ENCODE measurements around the gene LKAAEAR1. TPM values are rescaled to one million over a fixed set of nuclear protein-coding genes. Genes with fewer than 3 reads are reported as not detected.

The LKAAEAR1 gene
- total RNA-seq, 1 experiment from 2014 or later = 1.7 TPM

DNA sequence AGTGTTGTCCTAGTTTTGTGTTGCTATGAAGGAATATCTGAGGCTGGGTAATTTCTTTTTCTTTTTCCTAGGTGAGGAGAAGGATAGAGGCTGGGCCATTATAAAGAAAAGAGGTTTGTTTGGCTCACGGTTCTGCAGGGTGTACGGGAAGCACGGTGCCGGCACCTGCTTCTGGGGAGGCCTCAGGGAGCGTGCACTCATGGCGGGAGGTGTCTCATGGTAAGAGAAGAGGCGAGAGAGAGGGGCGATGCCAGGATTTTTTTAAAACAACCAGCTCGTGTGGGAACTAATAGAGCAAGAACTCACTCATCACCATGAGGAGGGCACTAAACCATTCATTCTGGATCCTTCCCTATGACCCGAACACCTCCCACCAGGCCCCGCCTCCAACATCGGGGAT lies 37.4 kb upstream of the LKAAEAR1 start:
- H3K27ac Mint-ChIP-seq = no peak overlapping the region
- POLR2A ChIA-PET = no interaction called here
- H3K4me1 Mint-ChIP-seq = peaks cover 5% of the 10 kb centered on the region
- ATAC-seq = no peak
- peaks cover 15% of the 10 kb centered on the region for H3K27me3 Mint-ChIP-seq (ENCODE audit: low read depth)
- H3K36me3 Mint-ChIP-seq = no peaks in the 10 kb centered on the region
- H3K9me3 Mint-ChIP-seq = peaks cover 22% of the 10 kb centered on the region
- DNase-seq (ENCODE audit: low spot score) = no peak
- no peak for TF ChIP-seq ZNF232 (CRISPR knock-in tag; IDR thresholded peaks at IDR 0.05)
- TF ChIP-seq, protein P1, sequence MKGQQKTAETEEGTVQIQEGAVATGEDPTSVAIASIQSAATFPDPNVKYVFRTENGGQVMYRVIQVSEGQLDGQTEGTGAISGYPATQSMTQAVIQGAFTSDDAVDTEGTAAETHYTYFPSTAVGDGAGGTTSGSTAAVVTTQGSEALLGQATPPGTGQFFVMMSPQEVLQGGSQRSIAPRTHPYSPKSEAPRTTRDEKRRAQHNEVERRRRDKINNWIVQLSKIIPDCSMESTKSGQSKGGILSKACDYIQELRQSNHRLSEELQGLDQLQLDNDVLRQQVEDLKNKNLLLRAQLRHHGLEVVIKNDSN (CRISPR knock-in tag; IDR thresholded peaks at IDR 0.05) = no peak
- TF ChIP-seq, protein P2, sequence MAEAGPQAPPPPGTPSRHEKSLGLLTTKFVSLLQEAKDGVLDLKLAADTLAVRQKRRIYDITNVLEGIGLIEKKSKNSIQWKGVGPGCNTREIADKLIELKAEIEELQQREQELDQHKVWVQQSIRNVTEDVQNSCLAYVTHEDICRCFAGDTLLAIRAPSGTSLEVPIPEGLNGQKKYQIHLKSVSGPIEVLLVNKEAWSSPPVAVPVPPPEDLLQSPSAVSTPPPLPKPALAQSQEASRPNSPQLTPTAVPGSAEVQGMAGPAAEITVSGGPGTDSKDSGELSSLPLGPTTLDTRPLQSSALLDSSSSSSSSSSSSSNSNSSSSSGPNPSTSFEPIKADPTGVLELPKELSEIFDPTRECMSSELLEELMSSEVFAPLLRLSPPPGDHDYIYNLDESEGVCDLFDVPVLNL (CRISPR knock-in tag; IDR thresholded peaks at IDR 0.05; ENCODE audit: borderline replicate concordance, low read depth) = no peak
- no peak for TF ChIP-seq ZNF317 (CRISPR knock-in tag; IDR thresholded peaks at IDR 0.05; ENCODE audit: borderline replicate concordance, low read depth)
- TF ChIP-seq, protein P3, sequence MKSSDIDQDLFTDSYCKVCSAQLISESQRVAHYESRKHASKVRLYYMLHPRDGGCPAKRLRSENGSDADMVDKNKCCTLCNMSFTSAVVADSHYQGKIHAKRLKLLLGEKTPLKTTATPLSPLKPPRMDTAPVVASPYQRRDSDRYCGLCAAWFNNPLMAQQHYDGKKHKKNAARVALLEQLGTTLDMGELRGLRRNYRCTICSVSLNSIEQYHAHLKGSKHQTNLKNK (CRISPR knock-in tag; IDR thresholded peaks at IDR 0.05) = no peak
- no peak for TF ChIP-seq TP53 (CRISPR knock-in tag; IDR thresholded peaks at IDR 0.05)
- no peak for TF ChIP-seq GABPB1 (CRISPR knock-in tag; IDR thresholded peaks at IDR 0.05)
- TF ChIP-seq ELF4 (CRISPR knock-in tag; IDR thresholded peaks at IDR 0.05; ENCODE audit: low read depth) = no peak
- TF ChIP-seq PRRX2 (CRISPR knock-in tag; IDR thresholded peaks at IDR 0.05) = no peak
- no peak for TF ChIP-seq ZNF671 (CRISPR knock-in tag; IDR thresholded peaks at IDR 0.05)
- no peak overlapping the region for H3K4me3 Mint-ChIP-seq
- CTCF ChIA-PET = interaction anchor here (1.9 to 4.1 kb wide), 4 partner anchors 30 to 102 kb away, joined by 7 to 119 read pairs (median 16); partner anchors contain the start of gene LKAAEAR1

DNA sequence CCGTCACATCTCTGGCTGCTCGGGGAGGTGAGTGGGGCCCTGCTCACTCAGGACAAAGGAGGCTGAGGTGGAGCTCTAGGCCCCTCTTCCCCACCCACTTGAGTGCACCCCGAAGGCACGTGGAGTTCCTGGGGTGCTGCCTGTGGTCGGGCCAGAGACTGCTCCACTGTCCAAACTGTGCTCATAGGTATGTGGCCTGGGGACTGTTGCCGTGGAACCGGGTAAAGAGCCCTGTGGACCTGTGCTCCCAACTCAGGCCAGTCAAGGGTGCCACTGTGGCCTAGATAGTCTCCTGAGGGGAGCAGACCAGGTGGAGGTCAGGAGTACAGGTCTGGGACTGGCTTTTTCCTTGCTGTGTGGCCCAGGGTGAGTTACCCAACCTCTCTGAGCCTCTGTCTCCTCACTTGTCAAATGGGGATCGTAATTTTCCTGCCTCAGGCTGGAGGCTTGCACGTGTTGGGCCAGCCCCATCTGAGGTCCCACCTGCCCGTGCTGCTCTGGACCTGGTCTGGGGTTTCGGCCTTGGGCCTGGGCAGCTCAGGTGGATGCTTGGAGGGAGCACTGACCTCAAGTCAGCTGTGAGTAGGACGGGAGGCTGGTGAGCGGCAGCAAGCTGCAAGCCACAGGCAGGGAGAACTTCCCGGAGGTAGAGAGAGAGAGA lies 35.6 kb upstream of the LKAAEAR1 start:
- ATAC-seq (peak; percentile 15), DNase-seq (ENCODE audit: low spot score) (no peak)
- Mint-ChIP-seq H3K4me3 (no peak overlapping the region), H3K36me3 (no peaks in the 10 kb centered on the region), H3K4me1 (peaks cover 5% of the 10 kb centered on the region), H3K9me3 (peaks cover 13% of the 10 kb centered on the region), H3K27me3 (ENCODE audit: low read depth) (peaks cover 15% of the 10 kb centered on the region), H3K27ac (peak overlapping the region; percentile 76; the same call in 1 of the 2 replicates)
- CTCF ChIA-PET = interaction anchor here (0.6 to 4.1 kb wide), 40 partner anchors 9 to 623 kb away, joined by 3 to 119 read pairs (median 5); partner anchors contain the start of genes C20orf204, LKAAEAR1, NPBWR2 and OPRL1
- TF ChIP-seq SMAD4 (CRISPR knock-in tag; IDR thresholded peaks at IDR 0.05) (no peak), ETV6 (CRISPR knock-in tag; IDR thresholded peaks at IDR 0.05) (no peak), PRRX2 (CRISPR knock-in tag; IDR thresholded peaks at IDR 0.05) (no peak), ZNF317 (CRISPR knock-in tag; IDR thresholded peaks at IDR 0.05; ENCODE audit: borderline replicate concordance, low read depth) (no peak)
- TF ChIP-seq, protein P4, sequence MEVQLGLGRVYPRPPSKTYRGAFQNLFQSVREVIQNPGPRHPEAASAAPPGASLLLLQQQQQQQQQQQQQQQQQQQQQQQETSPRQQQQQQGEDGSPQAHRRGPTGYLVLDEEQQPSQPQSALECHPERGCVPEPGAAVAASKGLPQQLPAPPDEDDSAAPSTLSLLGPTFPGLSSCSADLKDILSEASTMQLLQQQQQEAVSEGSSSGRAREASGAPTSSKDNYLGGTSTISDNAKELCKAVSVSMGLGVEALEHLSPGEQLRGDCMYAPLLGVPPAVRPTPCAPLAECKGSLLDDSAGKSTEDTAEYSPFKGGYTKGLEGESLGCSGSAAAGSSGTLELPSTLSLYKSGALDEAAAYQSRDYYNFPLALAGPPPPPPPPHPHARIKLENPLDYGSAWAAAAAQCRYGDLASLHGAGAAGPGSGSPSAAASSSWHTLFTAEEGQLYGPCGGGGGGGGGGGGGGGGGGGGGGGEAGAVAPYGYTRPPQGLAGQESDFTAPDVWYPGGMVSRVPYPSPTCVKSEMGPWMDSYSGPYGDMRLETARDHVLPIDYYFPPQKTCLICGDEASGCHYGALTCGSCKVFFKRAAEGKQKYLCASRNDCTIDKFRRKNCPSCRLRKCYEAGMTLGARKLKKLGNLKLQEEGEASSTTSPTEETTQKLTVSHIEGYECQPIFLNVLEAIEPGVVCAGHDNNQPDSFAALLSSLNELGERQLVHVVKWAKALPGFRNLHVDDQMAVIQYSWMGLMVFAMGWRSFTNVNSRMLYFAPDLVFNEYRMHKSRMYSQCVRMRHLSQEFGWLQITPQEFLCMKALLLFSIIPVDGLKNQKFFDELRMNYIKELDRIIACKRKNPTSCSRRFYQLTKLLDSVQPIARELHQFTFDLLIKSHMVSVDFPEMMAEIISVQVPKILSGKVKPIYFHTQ (CRISPR knock-in tag; IDR thresholded peaks at IDR 0.05) = no peak
- POLR2A ChIA-PET = interaction anchor here (1.0 to 1.4 kb wide), 4 partner anchors 35 to 136 kb away, joined by 3 to 6 read pairs (median 4); partner anchors contain the start of gene PCMTD2

DNA sequence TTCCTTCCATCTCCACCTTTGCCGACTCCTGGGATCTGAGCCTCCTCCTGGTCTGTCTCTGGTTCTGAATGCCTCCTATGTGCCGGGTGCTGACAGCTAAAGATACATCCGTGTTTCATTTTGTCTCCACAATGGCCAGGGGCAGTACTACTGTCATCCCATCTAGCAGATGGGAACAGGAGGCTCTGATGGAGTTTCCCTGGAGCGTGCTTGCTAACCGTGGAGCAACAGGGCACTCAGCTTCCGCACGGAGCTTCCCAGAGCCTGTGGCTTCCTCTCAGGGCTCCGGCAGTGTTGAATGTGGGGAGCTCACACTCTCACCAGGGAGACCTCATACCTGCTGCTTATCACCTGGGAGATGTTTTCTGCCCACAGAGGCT lies 35.1 kb upstream of the LKAAEAR1 start:
- Mint-ChIP-seq H3K4me1 (peaks cover 5% of the 10 kb centered on the region), H3K9me3 (peaks cover 9% of the 10 kb centered on the region), H3K4me3 (no peak overlapping the region), H3K36me3 (no peaks in the 10 kb centered on the region), H3K27me3 (ENCODE audit: low read depth) (peaks cover 15% of the 10 kb centered on the region), H3K27ac (no peak overlapping the region; the same call in 1 of the 2 replicates)
- CTCF ChIA-PET = interaction anchor here (1.0 to 4.1 kb wide), 13 partner anchors 8 to 166 kb away, joined by 3 to 119 read pairs (median 10); partner anchors contain the start of genes C20orf204, LKAAEAR1, OPRL1 and PRPF6
- DNase-seq (ENCODE audit: low spot score) (no peak), ATAC-seq (no peak)
- POLR2A ChIA-PET = interaction anchor here (1.0 kb wide), 1 partner anchor 34 kb away, joined by 4 read pairs; no protein-coding TSS in a partner anchor
- TF ChIP-seq ZNF121 (CRISPR knock-in tag; IDR thresholded peaks at IDR 0.05) (no peak), ZNF416 (CRISPR knock-in tag; IDR thresholded peaks at IDR 0.05) (no peak), NR2C2 (CRISPR knock-in tag; IDR thresholded peaks at IDR 0.05) (no peak), ZNF671 (CRISPR knock-in tag; IDR thresholded peaks at IDR 0.05) (no peak), ZBTB21 (CRISPR knock-in tag; IDR thresholded peaks at IDR 0.05; ENCODE audit: borderline replicate concordance) (no peak), TEAD4 (CRISPR knock-in tag; IDR thresholded peaks at IDR 0.05) (no peak)
- TF ChIP-seq, protein P5, sequence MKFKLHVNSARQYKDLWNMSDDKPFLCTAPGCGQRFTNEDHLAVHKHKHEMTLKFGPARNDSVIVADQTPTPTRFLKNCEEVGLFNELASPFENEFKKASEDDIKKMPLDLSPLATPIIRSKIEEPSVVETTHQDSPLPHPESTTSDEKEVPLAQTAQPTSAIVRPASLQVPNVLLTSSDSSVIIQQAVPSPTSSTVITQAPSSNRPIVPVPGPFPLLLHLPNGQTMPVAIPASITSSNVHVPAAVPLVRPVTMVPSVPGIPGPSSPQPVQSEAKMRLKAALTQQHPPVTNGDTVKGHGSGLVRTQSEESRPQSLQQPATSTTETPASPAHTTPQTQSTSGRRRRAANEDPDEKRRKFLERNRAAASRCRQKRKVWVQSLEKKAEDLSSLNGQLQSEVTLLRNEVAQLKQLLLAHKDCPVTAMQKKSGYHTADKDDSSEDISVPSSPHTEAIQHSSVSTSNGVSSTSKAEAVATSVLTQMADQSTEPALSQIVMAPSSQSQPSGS (CRISPR knock-in tag; IDR thresholded peaks at IDR 0.05; ENCODE audit: borderline replicate concordance, low read depth) = no peak
- TF ChIP-seq, protein P4 (CRISPR knock-in tag; IDR thresholded peaks at IDR 0.05) = no peak

All from WTC11 (cell line).